HG02571 (cell line): ENCODE results near the gene NRCAM.

Source experiments
- ATAC-seq: cut with Tn5 transposase; IDR thresholded peaks from one replicate; pipeline ENCODE4 v1.9.1; 2021; ENCODE audit warnings: mild to moderate bottlenecking, moderate library complexity; ENCODE audit not compliant: unreplicated experiment

Gene NRCAM

GRCh38 chr7:108425714-108426275, 30.4 kb downstream of the NRCAM start:
- no peak for ATAC-seq

- ATAC-seq, result no peak
These were observed 32.2 kb downstream of the NRCAM start for GRCh38 chr7:108424013-108424412.

- ATAC-seq, result no peak
These were observed 32.9 kb downstream of the NRCAM start for GRCh38 chr7:108423089-108423989.

- no peak for ATAC-seq
These were observed 34.4 kb downstream of the NRCAM start for GRCh38 chr7:108421720-108422331.

GRCh38 chr7:108419961-108420908, 36.0 kb downstream of the NRCAM start:
- no peak for ATAC-seq

- no peak for ATAC-seq
These were observed 37.3 kb downstream of the NRCAM start for GRCh38 chr7:108418946-108419345.

GRCh38 chr7:108417926-108418325, 38.3 kb downstream of the NRCAM start:
- no peak for ATAC-seq

GRCh38 chr7:108417144-108417543, 39.1 kb downstream of the NRCAM start:
- no peak for ATAC-seq

GRCh38 chr7:108415821-108416536, 40.3 kb downstream of the NRCAM start:
- ATAC-seq, result peak; percentile 78

- no peak for ATAC-seq
These were observed 41.2 kb downstream of the NRCAM start for GRCh38 chr7:108415084-108415483.

GRCh38 chr7:108413782-108414492, 42.3 kb downstream of the NRCAM start:
- no peak for ATAC-seq

GRCh38 chr7:108413337-108413736, 42.9 kb downstream of the NRCAM start:
- ATAC-seq, result no peak

GRCh38 chr7:108409146-108409545, 47.1 kb downstream of the NRCAM start:
- ATAC-seq, result no peak

GRCh38 chr7:108408296-108408991, 47.8 kb downstream of the NRCAM start:
- no peak for ATAC-seq

- ATAC-seq, result no peak
These were observed 48.6 kb downstream of the NRCAM start for GRCh38 chr7:108407676-108408075.

- ATAC-seq, result no peak
These were observed 49.9 kb downstream of the NRCAM start for GRCh38 chr7:108406222-108406890.

- no peak for ATAC-seq
These were observed 51.5 kb downstream of the NRCAM start for GRCh38 chr7:108404509-108405420.
